ENCODE results near the gene ZBTB42. TPM values are rescaled to one million over a fixed set of nuclear protein-coding genes. Genes with fewer than 3 reads are reported as not detected.

Gene ZBTB42
- total and polyA plus RNA-seq, 2 of the 4 experiments (the other 2 are of a cell fraction) = 1.3 to 2.3 TPM

- Histone ChIP-seq H4K91ac (ENCODE audit: insufficient read depth, low read depth, low read length) (no peak overlapping the region), H2AFZ (replicated peaks; ENCODE audit: low read length, poor library complexity) (no peak overlapping the region), H4K20me1 (ENCODE audit: insufficient read depth, low read length) (peaks cover 66% of the 10 kb centered on the region), H3K4ac (ENCODE audit: low read depth, low read length) (no peak overlapping the region), H3K18ac (ENCODE audit: low read depth, low read length) (no peak overlapping the region), H3K9ac (ENCODE audit: low read depth, low read length) (no peak overlapping the region), H3K27ac (ENCODE audit: insufficient read depth, low read length) (no peak overlapping the region), H4K5ac (ENCODE audit: low read depth, low read length) (no peak overlapping the region), H2BK120ac (ENCODE audit: low read depth, low read length) (no peak overlapping the region), H3K4me3 (ENCODE audit: insufficient read depth, low read depth, low read length) (no peak overlapping the region), H2BK5ac (ENCODE audit: low read depth, low read length, poor library complexity, severe bottlenecking) (no peak overlapping the region), H3K14ac (replicated peaks; ENCODE audit: low read depth, low read length) (no peak overlapping the region), H3K9me1 (ENCODE audit: insufficient read depth, low read length) (no peaks in the 10 kb centered on the region), H3K79me1 (ENCODE audit: low read depth in 1 of 2, low read length in 2 of 2) (peaks cover 5 to 37% of the 10 kb centered on the region in 2 experiments; a peak in 3 of 4 replicates), H3K4me2 (ENCODE audit: low read depth, low read length) (no peak overlapping the region), H2BK20ac (ENCODE audit: low read depth, low read length) (no peak overlapping the region), H2AK9ac (replicated peaks; ENCODE audit: low read depth, low read length, poor library complexity) (no peak overlapping the region), H4K8ac (ENCODE audit: low read depth in 2 of 2, low read length in 2 of 2) (no peak overlapping the region), H2AK5ac (ENCODE audit: low read depth, low read length) (no peak overlapping the region), H3K4me1 (ENCODE audit: control insufficient read depth, insufficient read depth, low read length) (no peaks in the 10 kb centered on the region), H3K23ac (ENCODE audit: low read depth, low read length) (no peak overlapping the region), H3K36me3 (ENCODE audit: control insufficient read depth, insufficient read depth, low read length) (peaks cover 25% of the 10 kb centered on the region), H2BK15ac (ENCODE audit: low read depth, low read length) (no peak overlapping the region), H3K9me3 (ENCODE audit: control insufficient read depth, insufficient read depth, low read length) (no peaks in the 10 kb centered on the region), H3K27me3 (ENCODE audit: control insufficient read depth, insufficient read depth, low read length) (no peaks in the 10 kb centered on the region), H3K56ac (ENCODE audit: extremely low read depth, insufficient read depth, low read length) (no peak overlapping the region)
- ATAC-seq (ENCODE audit: low read depth) (no peak), DNase-seq (no peak)
- CTCF ChIA-PET = no interaction called here
- WGBS, 2 experiments (ENCODE audit: extremely low coverage in 2 of 2, insufficient read length in 1 of 2) = 76% methylated on average over 8 of the region's 13 CpGs; no CpG with 5 or more reads in 1 of the 2 experiments
- TF ChIP-seq CHD1 (IDR thresholded peaks at IDR 0.05; ENCODE audit: low read depth, low read length) = no peak
- TF ChIP-seq RAD21 (IDR thresholded peaks at IDR 0.05; ENCODE audit: low read length) = no peak
- TF ChIP-seq MXI1 (IDR thresholded peaks at IDR 0.05; ENCODE audit: borderline replicate concordance, low read depth, low read length) = no peak
- TF ChIP-seq, protein P1, sequence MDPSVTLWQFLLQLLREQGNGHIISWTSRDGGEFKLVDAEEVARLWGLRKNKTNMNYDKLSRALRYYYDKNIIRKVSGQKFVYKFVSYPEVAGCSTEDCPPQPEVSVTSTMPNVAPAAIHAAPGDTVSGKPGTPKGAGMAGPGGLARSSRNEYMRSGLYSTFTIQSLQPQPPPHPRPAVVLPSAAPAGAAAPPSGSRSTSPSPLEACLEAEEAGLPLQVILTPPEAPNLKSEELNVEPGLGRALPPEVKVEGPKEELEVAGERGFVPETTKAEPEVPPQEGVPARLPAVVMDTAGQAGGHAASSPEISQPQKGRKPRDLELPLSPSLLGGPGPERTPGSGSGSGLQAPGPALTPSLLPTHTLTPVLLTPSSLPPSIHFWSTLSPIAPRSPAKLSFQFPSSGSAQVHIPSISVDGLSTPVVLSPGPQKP (IDR thresholded peaks at IDR 0.05; ENCODE audit: borderline replicate concordance, low read depth, low read length) = no peak
- TF ChIP-seq BHLHE40 (IDR thresholded peaks at IDR 0.05; ENCODE audit: low read depth, low read length) = no peak
- no peak for TF ChIP-seq USF2 (IDR thresholded peaks at IDR 0.05; ENCODE audit: low read depth, low read length)
- TF ChIP-seq RCOR1 (IDR thresholded peaks at IDR 0.05; ENCODE audit: insufficient replicate concordance, low read length) = no peak
- TF ChIP-seq RFX5 (IDR thresholded peaks at IDR 0.05; ENCODE audit: low read depth, low read length) = no peak
- TF ChIP-seq CTCF (conservative IDR thresholded peaks at IDR 0.05; ENCODE audit: low read depth, low read length) = no peak
- no TSS peak for BruUV-seq (replicated peaks)
- POLR2A ChIA-PET (ENCODE audit: unreplicated experiment) = no interaction called here
- in situ Hi-C loops (cut with MboI; ENCODE audit: low sequenced_read_pairs) (no loop called here), dilution Hi-C loops (cut with HindIII; ENCODE audit: low sequenced_read_pairs, unreplicated experiment) (no loop called here), intact Hi-C loops (cut with micrococcal nuclease) (no loop called here)
Observed at GRCh38 chr14:104782808-104783139, 18.1 kb upstream of the ZBTB42 start.
